CD4-positive, CD25-positive, alpha-beta regulatory T cell (primary cell): Measurements from ENCODE around the gene VTCN1. TPM values are rescaled to one million over a fixed set of nuclear protein-coding genes. Genes with fewer than 3 reads are reported as not detected.

Source experiments
- ATAC-seq, 2 donors: fragments of 150-1000 bp; cut with Tn5 transposase; one replicate each; pipeline ENCODE4 v1.10.0; 2021; ENCODE audit warnings: low read depth in 2 of 2, moderate number of reproducible peaks in 2 of 2, moderate library complexity in 1 of 2
- DNase-seq, 3 donors: peaks; one replicate each; pipeline versions ENCODE4 v3.0.0 to v3.0.0-alpha.2; 2012 to 2022; ENCODE audit warnings: mixed read lengths in 1 of 3
- H3K27ac ChIP-seq: one replicate; pipeline ENCODE4 v1.7.0; 2013; ENCODE audit warnings: mild to moderate bottlenecking, low read length; ENCODE audit not compliant: insufficient read depth, poor library complexity, severe bottlenecking
- H3K27me3 ChIP-seq: one replicate; pipeline ENCODE4 v1.7.0; 2013; ENCODE audit warnings: low read length; ENCODE audit not compliant: control insufficient read depth, insufficient read depth
- H3K36me3 ChIP-seq: one replicate; pipeline ENCODE4 v1.7.0; 2013; ENCODE audit warnings: mild to moderate bottlenecking, low read length, moderate library complexity; ENCODE audit not compliant: control insufficient read depth, insufficient read depth
- H3K4me1 ChIP-seq: 2 replicates; pipeline ENCODE4 v1.7.0; 2013; ENCODE audit warnings: mild to moderate bottlenecking, low read length; ENCODE audit not compliant: insufficient read depth, control insufficient read depth, poor library complexity, severe bottlenecking
- H3K4me3 ChIP-seq: one replicate; pipeline ENCODE4 v1.7.0; 2013; ENCODE audit warnings: low read depth, mild to moderate bottlenecking, low read length, moderate library complexity
- H3K9me3 ChIP-seq, 2 experiments: 1 replicate in 1 of 2; 2 replicates in 1 of 2; pipeline ENCODE4 v1.7.0; 2013; ENCODE audit warnings: low read length in 2 of 2, mild to moderate bottlenecking in 1 of 2, moderate library complexity in 1 of 2; ENCODE audit not compliant: control insufficient read depth in 2 of 2
- H3K27ac Mint-ChIP-seq, 3 donors: one replicate each; pipeline ENCODE4 v1.8.0; 2020 to 2022; ENCODE audit warnings: mild to moderate bottlenecking in 3 of 3, mixed read lengths in 3 of 3, moderate library complexity in 2 of 3
- H3K27me3 Mint-ChIP-seq: one replicate; pipeline ENCODE4 v1.8.0; 2022; ENCODE audit warnings: mild to moderate bottlenecking, mixed read lengths
- H3K36me3 Mint-ChIP-seq: one replicate; pipeline ENCODE4 v1.8.0; 2020; ENCODE audit warnings: mixed read lengths
- H3K4me1 Mint-ChIP-seq, 4 donors: one replicate each; pipeline ENCODE4 v1.8.0; 2020 to 2022; ENCODE audit warnings: mixed read lengths in 4 of 4, mild to moderate bottlenecking in 1 of 4
- H3K4me3 Mint-ChIP-seq, 4 donors: one replicate each; pipeline ENCODE4 v1.8.0; 2020 to 2022; ENCODE audit warnings: mild to moderate bottlenecking in 4 of 4, mixed read lengths in 4 of 4, moderate library complexity in 3 of 4
- H3K9me3 Mint-ChIP-seq, 7 donors: one replicate each; pipeline ENCODE4 v1.8.0; 2020 to 2022; ENCODE audit warnings: mixed read lengths in 7 of 7, mild to moderate bottlenecking in 3 of 7, moderate library complexity in 2 of 7
- polyA plus RNA-seq, 4 donors: library from polyadenylated mRNA; unstranded; fragments of 300-500 nt; fragmentation: Illumina TruSeq; gene quantifications; one replicate each; pipeline ENCODE4 v1.2.3, GENCODE V29; 2021
- total RNA-seq: library from RNA; stranded (reverse); gene quantifications from one replicate; pipeline ENCODE4 v1.2.3, GENCODE V29; 2022

Gene VTCN1
- total and polyA plus RNA-seq, 5 donors from 2014 or later: not detected

GRCh38 chr1:117130526-117130925, 80.2 kb downstream of the VTCN1 start:
- H3K27me3 ChIP-seq: peaks cover 9% of the 10 kb centered on the region
- H3K4me1 Mint-ChIP-seq: peaks cover 0 to 6% (median 4%) of the 10 kb centered on the region in 4 donors
- no peak overlapping the region for H3K27ac ChIP-seq
- no peaks in the 10 kb centered on the region for H3K9me3 ChIP-seq
- H3K36me3 Mint-ChIP-seq: no peaks in the 10 kb centered on the region
- H3K9me3 Mint-ChIP-seq: peaks cover 0 to 2% (median 0%) of the 10 kb centered on the region in 7 donors
- no peak for ATAC-seq
- H3K27ac Mint-ChIP-seq: no peak overlapping the region
- no peaks in the 10 kb centered on the region for H3K4me1 ChIP-seq
- H3K4me3 Mint-ChIP-seq: no peak overlapping the region
- no peak for DNase-seq
- peaks cover 22% of the 10 kb centered on the region for H3K27me3 Mint-ChIP-seq
- no peak overlapping the region for H3K4me3 ChIP-seq
- no peaks in the 10 kb centered on the region for H3K36me3 ChIP-seq

GRCh38 chr1:117128323-117129079, 82.2 kb downstream of the VTCN1 start:
- H3K9me3 Mint-ChIP-seq: peaks cover 0 to 2% (median 0%) of the 10 kb centered on the region in 7 donors
- ATAC-seq: peak in 1 of 2 donors; percentile 43
- H3K27me3 ChIP-seq: peaks cover 15% of the 10 kb centered on the region
- no peaks in the 10 kb centered on the region for H3K9me3 ChIP-seq
- peaks cover 11% of the 10 kb centered on the region for H3K27me3 Mint-ChIP-seq
- no peaks in the 10 kb centered on the region for H3K36me3 Mint-ChIP-seq
- no peak overlapping the region for H3K27ac Mint-ChIP-seq
- DNase-seq: peak in 2 of 3 donors; percentile 37 to 54
- H3K4me1 ChIP-seq: no peaks in the 10 kb centered on the region
- H3K4me3 Mint-ChIP-seq: no peak overlapping the region
- no peaks in the 10 kb centered on the region for H3K36me3 ChIP-seq
- no peak overlapping the region for H3K27ac ChIP-seq
- peaks cover 0 to 6% (median 4%) of the 10 kb centered on the region in 4 donors for H3K4me1 Mint-ChIP-seq
- no peak overlapping the region for H3K4me3 ChIP-seq

- Histone ChIP-seq H3K27ac (no peak overlapping the region), H3K9me3 (no peaks in the 10 kb centered on the region), H3K36me3 (no peaks in the 10 kb centered on the region), H3K4me1 (no peaks in the 10 kb centered on the region), H3K4me3 (no peak overlapping the region), H3K27me3 (peaks cover 18% of the 10 kb centered on the region)
- Mint-ChIP-seq H3K27ac (no peak overlapping the region), H3K36me3 (no peaks in the 10 kb centered on the region), H3K9me3 (peaks cover 0 to 2% (median 0%) of the 10 kb centered on the region in 7 donors), H3K4me1 (peaks cover 0 to 6% (median 4%) of the 10 kb centered on the region in 4 donors), H3K27me3 (peaks cover 7% of the 10 kb centered on the region), H3K4me3 (no peak overlapping the region)
- ATAC-seq (no peak), DNase-seq (no peak)
These were observed 82.9 kb downstream of the VTCN1 start for GRCh38 chr1:117127795-117128194.

- peaks cover 12% of the 10 kb centered on the region for H3K4me1 ChIP-seq
- peaks cover 22% of the 10 kb centered on the region for H3K27me3 ChIP-seq
- H3K4me1 Mint-ChIP-seq: peaks cover 0 to 20% (median 4%) of the 10 kb centered on the region in 4 donors
- H3K27ac ChIP-seq: no peak overlapping the region
- H3K27me3 Mint-ChIP-seq: peaks cover 7% of the 10 kb centered on the region
- DNase-seq (no peak), ATAC-seq (no peak)
- peaks cover 0 to 2% (median 0%) of the 10 kb centered on the region in 7 donors for H3K9me3 Mint-ChIP-seq
- no peaks in the 10 kb centered on the region for H3K36me3 Mint-ChIP-seq
- H3K9me3 ChIP-seq: no peaks in the 10 kb centered on the region
- no peak overlapping the region for H3K27ac Mint-ChIP-seq
- no peak overlapping the region for H3K4me3 Mint-ChIP-seq
- no peaks in the 10 kb centered on the region for H3K36me3 ChIP-seq
- no peak overlapping the region for H3K4me3 ChIP-seq
These were observed 86.1 kb downstream of the VTCN1 start for GRCh38 chr1:117124661-117125060.

- Histone ChIP-seq H3K4me3 (no peak overlapping the region), H3K27ac (no peak overlapping the region), H3K4me1 (peaks cover 12% of the 10 kb centered on the region), H3K36me3 (no peaks in the 10 kb centered on the region), H3K9me3 (no peaks in the 10 kb centered on the region), H3K27me3 (peaks cover 22% of the 10 kb centered on the region)
- peaks cover under 1% of the 10 kb centered on the region for H3K27me3 Mint-ChIP-seq
- no peak for ATAC-seq
- H3K4me3 Mint-ChIP-seq: peak overlapping the region in 3 of 4 donors; percentile 5 to 72 (median 54)
- H3K9me3 Mint-ChIP-seq: peaks cover 0 to 2% (median 0%) of the 10 kb centered on the region in 7 donors
- H3K27ac Mint-ChIP-seq: peak overlapping the region in 1 of 3 donors; percentile 33
- peaks cover 0 to 14% (median 0%) of the 10 kb centered on the region in 4 donors for H3K4me1 Mint-ChIP-seq
- H3K36me3 Mint-ChIP-seq: no peaks in the 10 kb centered on the region
- DNase-seq: no peak
These were observed 87.5 kb downstream of the VTCN1 start for GRCh38 chr1:117123274-117123673.

- peak overlapping the region; percentile 72 to 90 (median 88) for H3K4me3 Mint-ChIP-seq
- no peaks in the 10 kb centered on the region for H3K27me3 Mint-ChIP-seq
- peaks cover 12% of the 10 kb centered on the region for H3K4me1 ChIP-seq
- H3K27ac ChIP-seq: no peak overlapping the region
- peaks cover 0 to 2% (median 0%) of the 10 kb centered on the region in 7 donors for H3K9me3 Mint-ChIP-seq
- no peaks in the 10 kb centered on the region for H3K9me3 ChIP-seq
- H3K4me3 ChIP-seq: peak overlapping the region; percentile 81
- no peak for DNase-seq
- H3K27me3 ChIP-seq: peaks cover 20% of the 10 kb centered on the region
- no peaks in the 10 kb centered on the region for H3K36me3 ChIP-seq
- peaks cover 0 to 14% (median 0%) of the 10 kb centered on the region in 4 donors for H3K4me1 Mint-ChIP-seq
- peak overlapping the region in 2 of 3 donors; percentile 63 to 70 for H3K27ac Mint-ChIP-seq
- H3K36me3 Mint-ChIP-seq: no peaks in the 10 kb centered on the region
- ATAC-seq: no peak
These were observed 88.2 kb downstream of the VTCN1 start for GRCh38 chr1:117122330-117123025.

- Mint-ChIP-seq H3K4me3 (peak within 1 kb of the TSS; percentile 72 to 92 (median 88)), H3K36me3 (no peaks in the 10 kb centered on the region), H3K27ac (peak within 1 kb of the TSS; percentile 44 to 82 (median 70)), H3K9me3 (peaks cover 0 to 2% (median 0%) of the 10 kb centered on the region in 7 donors), H3K27me3 (no peaks in the 10 kb centered on the region), H3K4me1 (peaks cover 0 to 14% (median 0%) of the 10 kb centered on the region in 4 donors)
- DNase-seq (peak; percentile 69 to 90 (median 74)), ATAC-seq (peak; percentile 78 to 82)
- peak within 1 kb of the TSS; percentile 81 for H3K4me3 ChIP-seq
- no peak within 1 kb of the TSS for H3K27ac ChIP-seq
- no peaks in the 10 kb centered on the region for H3K9me3 ChIP-seq
- H3K4me1 ChIP-seq: peaks cover 12% of the 10 kb centered on the region
- peaks cover 20% of the 10 kb centered on the region for H3K27me3 ChIP-seq
- no peaks in the 10 kb centered on the region for H3K36me3 ChIP-seq
These were observed 89.0 kb downstream of the VTCN1 start, which contains the start of gene TRIM45 for GRCh38 chr1:117121589-117122329. TRIM45 (minus strand) TSS chr1:117121749; CDS start chr1:117121201, 548 bp downstream.
